ENCODE results near the gene PDZD4.

Gene PDZD4

DNA sequence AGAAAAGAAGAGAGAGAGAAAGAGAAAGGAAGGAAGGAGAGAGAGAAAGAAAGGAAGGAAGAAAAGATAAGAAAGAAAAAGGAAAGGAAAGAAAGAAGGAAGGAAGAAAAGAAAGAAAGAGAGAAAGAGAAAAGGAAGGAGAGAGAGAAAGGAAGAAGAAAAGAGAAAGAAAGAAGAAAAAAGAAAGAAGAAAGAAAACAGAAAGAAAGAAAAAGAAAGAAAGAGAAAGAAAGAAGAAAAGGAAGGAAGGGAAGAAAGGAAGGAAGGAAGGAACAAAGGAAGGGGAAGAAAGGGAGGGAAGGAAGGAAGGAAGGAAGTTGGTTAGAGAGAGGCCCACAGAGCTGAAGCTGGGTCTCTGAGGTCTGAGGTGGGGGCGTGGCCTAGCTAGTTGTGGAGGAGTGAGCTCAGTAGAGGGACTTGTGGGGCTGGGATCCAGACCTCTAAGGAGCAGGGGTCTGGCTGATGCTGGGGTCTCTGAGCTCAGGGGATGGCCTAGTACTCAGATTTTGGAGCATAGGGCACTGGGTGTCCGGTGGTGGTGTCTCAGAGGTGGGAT, 27.1 kb upstream of the PDZD4 start:
- Mint-ChIP-seq H3K27me3 (peaks cover 8% of the 10 kb centered on the region), H3K4me3 (no peak overlapping the region)

DNA sequence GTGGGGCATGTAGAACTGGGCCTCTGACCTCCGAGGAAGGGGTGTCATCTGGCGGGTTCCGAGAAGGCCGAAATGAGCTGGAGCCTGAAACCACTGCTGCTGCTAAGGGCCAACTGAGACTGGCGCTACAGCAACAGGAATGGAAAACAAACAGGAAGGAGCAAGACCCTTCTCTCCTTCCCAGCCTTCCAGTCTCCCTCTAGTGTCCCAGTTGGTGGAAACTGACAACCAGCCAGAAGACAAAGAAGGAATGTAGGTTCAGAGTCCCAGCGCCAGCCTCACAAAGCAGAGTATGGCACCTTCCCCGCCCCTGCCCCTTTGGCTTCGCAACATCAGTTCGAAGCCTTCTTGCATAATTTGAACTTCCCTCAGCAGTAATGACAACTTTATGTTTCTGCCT, 24.4 kb upstream of the PDZD4 start:
- Mint-ChIP-seq H3K4me1 (peaks cover 12% of the 10 kb centered on the region), H3K27ac (no peak overlapping the region), H3K27me3 (peaks cover 15% of the 10 kb centered on the region), H3K9me3 (no peaks in the 10 kb centered on the region), H3K4me3 (no peak overlapping the region)
- no peak for DNase-seq
- no peak for ATAC-seq

More for the DNA sequence above, 27.1 kb upstream of the PDZD4 start:
- ATAC-seq (no peak), DNase-seq (no peak)
- Mint-ChIP-seq H3K9me3 (no peaks in the 10 kb centered on the region), H3K27ac (no peak overlapping the region), H3K4me1 (peaks cover 12% of the 10 kb centered on the region)

DNA sequence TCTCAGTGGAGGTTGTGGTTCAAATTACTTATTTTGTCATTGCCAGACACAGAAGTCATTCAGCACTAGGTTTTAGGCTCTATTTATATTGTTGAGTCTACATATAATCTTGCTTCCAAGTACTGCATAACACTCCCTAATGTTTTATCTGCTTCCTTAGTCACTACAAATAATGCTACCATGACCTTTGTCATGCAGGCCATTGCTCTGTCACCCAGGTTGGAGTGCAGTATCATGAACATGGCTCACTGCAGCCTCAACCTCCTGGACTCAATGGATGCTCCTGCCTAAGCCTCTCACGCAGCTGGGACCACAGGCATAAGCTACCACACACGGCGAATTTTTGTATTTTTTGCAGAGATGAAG, 23.5 kb upstream of the PDZD4 start:
- Mint-ChIP-seq H3K4me1 (peaks cover 12% of the 10 kb centered on the region), H3K27me3 (peaks cover 15% of the 10 kb centered on the region), H3K9me3 (no peaks in the 10 kb centered on the region), H3K4me3 (no peak overlapping the region), H3K27ac (no peak overlapping the region)
- no peak for DNase-seq
- ATAC-seq = no peak

DNA sequence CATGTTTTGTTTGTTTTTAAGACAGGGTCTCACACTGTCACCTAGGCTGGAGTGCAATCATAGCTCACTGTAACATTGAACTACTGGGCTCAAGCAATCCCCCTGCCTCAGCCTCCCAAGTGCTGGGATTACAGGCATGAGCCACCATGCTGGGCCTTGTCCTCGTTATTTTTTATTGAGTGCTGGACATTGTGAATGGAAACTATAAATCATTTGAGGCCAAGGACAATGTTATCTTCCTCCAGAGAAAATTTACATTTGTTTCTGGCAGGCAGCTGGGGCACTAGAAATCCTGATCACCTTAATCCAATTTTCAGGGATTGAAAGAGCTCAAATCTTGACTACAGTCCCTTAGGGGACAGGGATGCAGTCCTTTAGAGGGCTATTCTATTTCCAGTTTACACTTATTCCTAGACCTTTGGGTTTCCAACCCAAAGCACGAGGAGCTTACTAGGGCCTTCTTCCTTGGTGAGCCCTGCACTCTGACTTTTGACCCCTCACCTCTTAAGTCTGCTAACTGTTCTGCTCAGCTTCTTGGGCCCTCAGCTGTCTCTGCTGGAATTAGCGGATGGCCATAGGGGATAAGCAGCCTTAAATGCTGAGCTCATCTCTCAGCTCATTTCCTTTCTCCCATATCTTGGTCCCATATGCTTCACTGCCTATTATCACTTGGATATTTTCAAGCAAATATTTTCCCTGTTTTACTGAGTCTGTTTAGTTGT, 23.0 kb upstream of the PDZD4 start:
- Mint-ChIP-seq H3K27me3 (peaks cover 15% of the 10 kb centered on the region), H3K9me3 (no peaks in the 10 kb centered on the region)

DNA sequence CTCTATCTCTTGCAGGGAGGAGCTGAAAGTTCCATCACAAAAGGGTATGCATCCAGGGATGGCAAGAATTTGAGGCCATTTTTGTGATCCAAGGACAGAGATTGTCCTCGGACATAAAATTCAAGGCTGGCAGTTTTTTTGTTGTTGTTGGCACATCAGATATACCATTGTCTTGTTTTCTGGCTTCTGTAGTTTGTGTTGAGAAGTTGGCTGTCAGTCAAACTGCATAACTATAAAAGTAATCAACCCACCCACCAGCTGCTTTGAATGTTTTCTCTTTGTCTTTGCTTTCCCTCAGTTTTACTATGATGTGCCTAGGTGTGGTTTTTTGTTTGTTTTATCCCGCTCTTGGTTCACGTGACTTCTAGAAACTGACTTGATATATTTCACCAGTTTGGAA, 21.6 kb upstream of the PDZD4 start:
- Mint-ChIP-seq H3K4me1 (peaks cover 4% of the 10 kb centered on the region), H3K4me3 (no peak overlapping the region), H3K27me3 (peaks cover 15% of the 10 kb centered on the region), H3K27ac (no peak overlapping the region), H3K9me3 (no peaks in the 10 kb centered on the region)
- DNase-seq = no peak
- no peak for ATAC-seq

More for the DNA sequence above, 23.0 kb upstream of the PDZD4 start:
- Mint-ChIP-seq H3K4me3 (no peak overlapping the region), H3K4me1 (peaks cover 12% of the 10 kb centered on the region), H3K27ac (no peak overlapping the region)
- ATAC-seq = no peak
- no peak for DNase-seq

DNA sequence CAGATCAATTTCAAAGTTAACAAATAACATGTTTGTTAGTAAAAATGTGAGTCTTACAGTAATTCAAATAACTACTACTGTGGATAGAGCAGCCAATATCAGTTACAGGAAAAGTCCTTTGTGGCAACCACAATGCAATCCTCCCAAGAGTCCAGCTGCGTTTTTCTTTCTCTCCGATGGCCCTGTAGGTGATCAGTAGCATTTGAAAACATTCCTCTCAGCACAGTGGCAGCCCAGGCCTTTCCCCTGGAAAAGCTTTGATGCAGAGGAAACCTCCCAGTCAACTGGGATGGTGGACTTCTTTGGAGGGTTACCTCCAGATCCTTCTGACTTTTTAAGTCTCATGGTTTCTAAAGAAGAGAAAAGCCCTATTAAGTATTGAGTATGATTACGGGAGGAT, 18.0 kb upstream of the PDZD4 start:
- ATAC-seq (no peak), DNase-seq (no peak)
- H3K27me3 Mint-ChIP-seq = peaks cover 14% of the 10 kb centered on the region
- no peaks in the 10 kb centered on the region for H3K4me1 Mint-ChIP-seq
- H3K9me3 Mint-ChIP-seq = no peaks in the 10 kb centered on the region
- H3K27ac Mint-ChIP-seq = no peak overlapping the region
- no peak overlapping the region for H3K4me3 Mint-ChIP-seq

DNA sequence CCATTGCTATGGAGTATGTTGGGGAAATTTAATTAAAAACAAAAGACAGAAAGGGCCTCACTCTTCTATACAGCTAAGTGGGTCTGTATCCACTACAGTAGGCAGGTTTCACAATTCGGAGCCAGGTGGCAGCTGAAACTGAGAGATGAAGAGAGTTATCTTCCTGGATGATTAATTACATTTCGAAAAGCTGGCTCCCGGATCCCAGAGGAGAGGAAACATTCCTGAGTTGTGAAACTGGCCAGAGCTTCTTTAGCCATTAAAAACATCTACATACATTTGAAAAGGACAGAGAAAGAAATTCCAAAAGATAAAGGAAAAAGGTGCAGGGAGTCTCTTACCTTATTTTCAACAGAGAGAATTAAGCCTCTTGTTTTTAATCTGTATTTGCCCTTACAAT, 15.5 kb upstream of the PDZD4 start:
- Mint-ChIP-seq H3K27me3 (peaks cover 10% of the 10 kb centered on the region), H3K4me3 (no peak overlapping the region), H3K27ac (no peak overlapping the region), H3K9me3 (no peaks in the 10 kb centered on the region), H3K4me1 (no peaks in the 10 kb centered on the region)
- no peak for DNase-seq
- ATAC-seq = no peak

DNA sequence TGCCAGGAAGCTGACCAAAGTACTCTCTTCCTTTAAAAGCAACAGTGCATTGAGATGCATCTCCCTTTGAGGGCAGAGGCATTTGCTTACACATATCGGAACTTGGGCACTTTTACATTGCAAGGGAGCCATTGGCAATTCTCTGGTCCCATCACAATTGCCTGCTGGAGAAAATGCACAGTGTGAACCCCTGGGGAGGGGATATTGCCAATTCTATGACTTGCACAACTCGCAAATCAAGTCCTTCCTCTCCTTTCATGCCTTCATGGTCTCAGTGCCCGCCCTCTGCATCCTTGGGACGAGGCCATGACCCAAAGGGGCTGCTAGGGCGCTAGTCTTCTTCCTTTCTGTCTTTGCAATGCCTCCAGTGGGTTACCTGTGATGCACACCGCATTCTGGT, 14.9 kb upstream of the PDZD4 start:
- Mint-ChIP-seq H3K4me1 (no peaks in the 10 kb centered on the region), H3K9me3 (no peaks in the 10 kb centered on the region), H3K27ac (no peak overlapping the region), H3K27me3 (peaks cover 10% of the 10 kb centered on the region), H3K4me3 (no peak overlapping the region)
- DNase-seq = no peak
- ATAC-seq = no peak

DNA sequence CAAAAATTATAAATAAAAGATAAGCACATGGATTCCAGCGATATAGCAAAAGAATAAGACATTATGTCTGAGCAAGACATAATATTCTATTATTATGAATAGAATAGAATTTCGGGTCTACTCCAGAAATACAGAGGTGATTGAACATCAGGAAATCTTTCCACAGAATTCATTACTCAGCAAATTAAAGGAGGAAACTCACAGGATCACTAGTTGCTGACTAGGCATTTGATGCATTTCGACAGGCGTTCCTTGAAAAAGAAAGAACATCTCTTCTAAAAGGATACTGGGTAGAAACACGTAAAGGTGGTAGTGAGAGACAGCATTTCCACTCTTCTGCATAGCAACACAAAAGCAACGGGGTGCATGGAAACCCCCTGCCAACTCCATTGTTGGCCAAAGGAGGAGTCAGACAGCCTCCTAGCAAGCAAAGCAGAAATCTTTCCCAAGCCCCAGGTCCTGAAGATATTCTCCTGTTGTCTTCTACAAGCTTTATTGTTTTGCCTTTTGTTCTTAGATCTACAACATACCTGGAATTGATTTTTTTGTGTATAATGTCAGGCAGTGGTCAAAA, 14.3 kb upstream of the PDZD4 start:
- Mint-ChIP-seq H3K27me3 (peaks cover 10% of the 10 kb centered on the region), H3K9me3 (no peaks in the 10 kb centered on the region), H3K27ac (no peak overlapping the region), H3K4me3 (no peak overlapping the region), H3K4me1 (no peaks in the 10 kb centered on the region)
- DNase-seq (no peak), ATAC-seq (no peak)

DNA sequence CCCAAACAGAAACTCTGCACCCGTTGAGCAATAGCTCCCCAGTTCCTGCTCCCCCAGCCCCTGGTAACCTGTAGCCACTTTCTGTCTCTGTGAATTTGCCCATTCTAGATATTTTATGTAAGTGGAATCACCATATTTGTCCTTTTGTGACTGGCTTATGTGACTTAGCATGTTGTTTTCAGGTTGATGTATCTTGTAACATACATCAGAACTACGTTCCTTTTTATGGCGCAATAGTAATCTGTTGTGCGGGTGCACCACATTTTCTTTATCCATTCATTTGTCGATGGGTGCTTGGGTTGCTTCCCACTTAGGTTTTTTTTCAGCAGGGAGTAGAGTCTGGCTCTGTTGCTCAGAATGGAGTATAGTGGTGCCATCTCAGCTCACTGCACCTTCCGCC, 6.6 kb upstream of the PDZD4 start:
- no peak for ATAC-seq
- H3K9me3 Mint-ChIP-seq = no peaks in the 10 kb centered on the region

DNA sequence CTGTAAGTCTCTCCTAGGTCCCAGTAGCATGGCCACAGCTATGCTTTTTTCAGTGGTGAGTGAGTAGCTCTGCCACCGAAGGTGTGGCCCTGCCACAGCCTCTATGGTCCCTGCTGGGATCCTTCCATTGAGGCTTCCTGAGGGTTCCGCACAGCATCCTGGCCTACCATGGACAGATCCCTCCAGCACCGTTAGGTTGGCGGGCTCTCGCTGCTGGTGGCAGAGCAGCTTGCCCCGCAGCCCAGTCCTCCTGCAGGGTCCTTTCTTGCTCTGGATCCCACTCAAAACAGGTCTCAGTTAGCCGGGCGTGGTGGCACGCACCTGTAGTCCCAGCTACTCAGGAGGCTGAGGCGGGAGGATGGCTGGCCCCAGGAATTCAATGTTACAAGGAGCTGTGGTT, 2.4 kb upstream of the PDZD4 start:
- Mint-ChIP-seq H3K27ac (no peak overlapping the region), H3K27me3 (peaks cover 40% of the 10 kb centered on the region), H3K9me3 (no peaks in the 10 kb centered on the region), H3K4me3 (no peak overlapping the region), H3K4me1 (peaks cover 5% of the 10 kb centered on the region)
- no peak for DNase-seq
- ATAC-seq = no peak

More for the DNA sequence above, 6.6 kb upstream of the PDZD4 start:
- H3K4me1 Mint-ChIP-seq = no peaks in the 10 kb centered on the region
- DNase-seq = no peak
- peaks cover 13% of the 10 kb centered on the region for H3K27me3 Mint-ChIP-seq
- H3K27ac Mint-ChIP-seq = no peak overlapping the region
- H3K4me3 Mint-ChIP-seq = no peak overlapping the region

DNA sequence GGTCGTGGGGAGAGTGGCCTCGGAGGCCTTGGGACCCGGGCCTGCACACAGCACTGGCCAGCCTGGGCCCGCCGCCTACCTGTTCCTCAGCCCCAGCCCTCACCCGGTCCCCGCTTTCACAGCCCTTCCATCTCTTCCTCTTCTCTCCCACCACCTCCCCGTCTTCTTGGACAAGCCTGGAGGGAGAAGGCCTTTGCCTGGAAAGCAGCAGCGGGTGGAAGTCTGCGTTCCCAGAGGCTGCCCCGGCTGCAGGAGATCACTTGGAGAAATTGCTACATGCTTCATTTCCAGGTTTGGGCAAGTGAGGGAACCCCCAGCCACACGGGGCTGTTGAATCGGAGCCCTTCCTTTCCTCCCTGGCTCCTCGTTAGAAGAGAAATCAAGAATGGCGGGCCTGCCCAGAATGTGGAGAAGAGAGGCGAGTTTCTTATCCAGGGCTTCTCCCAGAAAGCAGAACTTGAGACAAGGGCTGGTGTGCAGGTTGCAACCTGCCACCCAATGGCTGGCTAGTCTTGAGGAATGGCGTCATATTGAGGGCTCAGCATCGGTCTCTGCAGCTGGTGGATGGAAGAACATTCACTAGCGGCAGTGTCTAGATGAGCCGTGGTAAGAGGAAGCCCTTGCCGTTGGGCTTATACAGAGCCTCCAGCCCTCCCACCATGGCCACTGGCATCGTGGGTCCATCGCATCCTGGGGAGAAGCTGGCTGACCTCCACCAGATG, 1.2 kb upstream of the PDZD4 start:
- Mint-ChIP-seq H3K27ac (no peak overlapping the region), H3K4me3 (peak overlapping the region; percentile 37 to 41), H3K4me1 (peaks cover 5% of the 10 kb centered on the region), H3K9me3 (no peaks in the 10 kb centered on the region), H3K27me3 (peaks cover 41% of the 10 kb centered on the region)
- ATAC-seq (no peak), DNase-seq (no peak)

DNA sequence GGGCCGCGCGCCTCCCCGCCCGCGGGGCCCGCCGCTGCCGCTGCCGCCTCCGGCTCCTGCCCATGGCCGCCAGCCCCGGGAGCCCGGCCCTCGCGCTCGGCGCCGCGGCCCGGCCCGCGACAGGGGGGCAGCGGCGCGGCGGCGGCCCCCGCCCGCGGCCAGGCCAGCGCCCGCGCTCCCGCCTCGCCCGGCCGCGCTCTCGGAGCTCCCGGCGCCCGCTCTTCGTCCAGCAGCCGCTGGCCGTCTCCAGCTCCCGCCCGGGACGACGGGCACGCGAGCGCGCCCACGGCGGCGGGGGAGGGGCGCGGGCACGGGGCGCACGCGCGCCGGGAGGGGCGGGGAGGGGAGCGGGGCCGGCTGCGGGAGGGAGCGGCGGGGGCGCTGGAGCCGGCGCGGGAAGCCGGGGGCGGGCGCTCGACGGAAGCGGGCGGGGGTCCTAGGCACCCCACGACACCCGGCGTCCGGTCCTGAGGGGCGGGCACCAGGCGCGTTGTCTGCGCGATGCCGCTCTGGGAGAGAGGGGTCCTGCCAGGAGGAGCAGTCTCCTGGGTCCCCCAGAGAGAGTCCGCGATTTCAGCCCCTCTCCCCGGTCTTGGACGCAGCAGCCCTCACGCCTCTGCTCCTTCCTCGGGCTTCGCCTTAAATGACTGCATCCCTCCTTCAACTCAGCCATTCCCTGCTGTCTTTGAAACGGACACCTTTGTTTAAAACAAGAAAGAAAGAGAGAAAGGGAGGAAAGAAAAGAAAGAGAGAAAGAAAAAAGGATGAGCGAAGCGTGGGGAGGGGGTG, 490 bp upstream of the PDZD4 start:
- Mint-ChIP-seq H3K4me3 (no peak overlapping the region), H3K27me3 (peaks cover 41% of the 10 kb centered on the region)
- peak; percentile 29 for ATAC-seq

DNA sequence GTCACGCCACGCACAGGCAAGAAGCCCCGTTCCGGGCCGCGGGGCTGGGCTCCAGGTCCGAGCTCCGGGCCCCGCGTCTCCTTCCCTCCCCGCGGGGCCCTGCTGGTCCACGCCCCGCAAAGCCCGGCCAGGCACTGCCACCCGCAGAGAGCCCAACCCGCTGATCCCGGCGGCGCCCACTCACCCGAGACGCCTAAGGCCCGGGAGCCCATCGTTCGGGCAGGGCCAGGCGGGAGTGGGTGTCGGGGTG, 870 bp downstream of the PDZD4 start:
- ATAC-seq = no peak
- Mint-ChIP-seq H3K4me3 (peak overlapping the region in 1 of 2 donors; percentile 26), H3K27ac (no peak overlapping the region)

More for the DNA sequence above, 490 bp upstream of the PDZD4 start:
- Mint-ChIP-seq H3K4me1 (peaks cover 5% of the 10 kb centered on the region), H3K27ac (no peak overlapping the region), H3K9me3 (no peaks in the 10 kb centered on the region)
- DNase-seq = no peak

DNA sequence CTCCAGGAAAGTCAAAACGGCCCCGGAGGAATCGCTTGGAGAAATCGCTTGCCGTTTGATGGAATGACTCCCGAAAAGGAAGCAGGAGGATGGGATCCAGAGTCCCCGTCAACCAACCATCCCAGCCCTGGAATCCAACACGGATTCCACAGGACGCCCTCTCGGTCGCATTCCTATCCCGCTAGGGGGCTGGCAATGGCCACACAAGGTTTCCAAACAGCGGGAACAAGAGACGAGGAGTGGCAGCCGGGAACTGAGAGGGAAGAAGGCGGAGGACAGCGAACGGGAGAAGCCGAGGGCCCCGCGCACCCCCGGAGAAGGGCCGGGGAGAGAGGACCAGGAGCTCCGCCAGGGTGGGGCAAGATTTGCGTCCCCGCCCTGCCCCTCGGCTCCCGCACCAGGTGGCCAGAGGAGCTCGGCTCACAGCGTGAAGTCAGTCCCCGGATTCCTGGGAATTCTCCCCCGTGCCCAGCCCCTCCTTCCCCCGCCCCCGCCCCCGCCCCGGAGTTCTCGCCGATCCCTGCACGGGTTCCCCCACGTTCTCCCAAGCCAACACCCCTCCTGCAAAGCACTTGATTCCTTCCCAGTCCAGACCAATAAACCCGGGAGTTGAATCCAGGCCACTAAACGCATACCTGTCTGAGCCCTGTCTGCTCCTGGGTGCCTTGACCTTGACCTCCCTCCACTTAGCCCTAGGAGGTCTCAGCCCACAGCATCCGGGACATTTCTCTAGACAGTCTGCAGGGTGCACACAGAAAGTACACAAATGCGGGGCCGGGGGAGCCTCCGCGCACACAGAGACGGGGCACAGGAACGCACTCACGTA, 1.4 kb downstream of the PDZD4 start:
- ATAC-seq = peak; percentile 36
- Mint-ChIP-seq H3K27me3 (peaks cover 41% of the 10 kb centered on the region), H3K4me1 (peaks cover 5% of the 10 kb centered on the region), H3K27ac (no peak overlapping the region), H3K9me3 (no peaks in the 10 kb centered on the region), H3K4me3 (peak overlapping the region in 1 of 2 donors; percentile 26)
- DNase-seq = no peak

More for the DNA sequence above, 870 bp downstream of the PDZD4 start:
- Mint-ChIP-seq H3K9me3 (no peaks in the 10 kb centered on the region), H3K27me3 (peaks cover 41% of the 10 kb centered on the region), H3K4me1 (peaks cover 5% of the 10 kb centered on the region)
- no peak for DNase-seq

Measured in stimulated activated naive CD8-positive, alpha-beta T cell treated with anti-CD3 and anti-CD28 coated beads, Interleukin-15, amount 100 ng/mL, for 72 hours (primary cell).